GM23338 (cell line): Measurements from ENCODE around the gene STK32C. TPM values are rescaled to one million over a fixed set of nuclear protein-coding genes. Genes with fewer than 3 reads are reported as not detected.
"Not testable (repeated sequence)": the region's sequence is repeated elsewhere in the genome, so short reads cannot be mapped to it uniquely, and the experiment has no call there.

Source experiments
- ATAC-seq: fragments of 200-7000 bp; cut with Tn5 transposase; 3 replicates; pipeline ENCODE4 v1.9.1; 2020
- DNase-seq: peaks from one replicate; pipeline ENCODE4 v3.0.0-alpha.2; 2015; ENCODE audit warnings: low spot score
- H2AFZ ChIP-seq: fragments of 200-600 bp; sonication (generic); 2 replicates; pipeline ENCODE4 v1.8.0; 2016; ENCODE audit warnings: antibody characterized with exemption, mild to moderate bottlenecking, moderate library complexity
- H3F3A ChIP-seq: fragments of 200-600 bp; sonication (generic); replicated peaks from 2 replicates; pipeline ENCODE4 v1.8.0; 2017; ENCODE audit warnings: antibody characterized with exemption, mixed run types, low read depth
- H3K27ac ChIP-seq: fragments of 200-600 bp; sonication (generic); 2 replicates; pipeline ENCODE4 v1.6.1; 2016; ENCODE audit warnings: low read depth
- H3K27me3 ChIP-seq: fragments of 200-600 bp; sonication (generic); 2 replicates; pipeline ENCODE4 v1.8.0; 2016; ENCODE audit warnings: mild to moderate bottlenecking, mixed run types, moderate library complexity; ENCODE audit not compliant: insufficient read depth
- H3K36me3 ChIP-seq: fragments of 200-600 bp; sonication (generic); 2 replicates; pipeline ENCODE4 v1.8.0; 2016; ENCODE audit warnings: mild to moderate bottlenecking; ENCODE audit not compliant: insufficient read depth
- H3K4me1 ChIP-seq: fragments of 200-600 bp; sonication (generic); 2 replicates; pipeline ENCODE4 v1.8.0; 2016; ENCODE audit warnings: mild to moderate bottlenecking, moderate library complexity; ENCODE audit not compliant: insufficient read depth
- H3K4me2 ChIP-seq: fragments of 200-600 bp; sonication (generic); 2 replicates; pipeline ENCODE4 v1.7.1; 2017; ENCODE audit warnings: mixed run types
- H3K4me3 ChIP-seq: fragments of 200-600 bp; sonication (generic); 2 replicates; pipeline ENCODE4 v1.6.1; 2016; ENCODE audit warnings: mixed run types
- H3K79me2 ChIP-seq: fragments of 200-600 bp; sonication (generic); replicated peaks from 2 replicates; pipeline ENCODE4 v1.8.0; 2017; ENCODE audit warnings: mild to moderate bottlenecking; ENCODE audit not compliant: insufficient read depth
- H3K9me2 ChIP-seq: fragments of 200-600 bp; sonication (generic); 2 replicates; pipeline ENCODE4 v1.8.0; 2017; ENCODE audit not compliant: insufficient read depth
- H4K20me1 ChIP-seq: fragments of 200-600 bp; sonication (generic); replicated peaks from 2 replicates; pipeline ENCODE4 v1.8.0; 2017; ENCODE audit warnings: mild to moderate bottlenecking; ENCODE audit not compliant: insufficient read depth
- H3K27ac Mint-ChIP-seq: 2 replicates; pipeline ENCODE4 v1.8.0; 2020; ENCODE audit warnings: inconsistent platforms, mild to moderate bottlenecking, moderate library complexity, mixed read lengths
- H3K27me3 Mint-ChIP-seq: 3 replicates; pipeline ENCODE4 v1.8.0; 2022; ENCODE audit warnings: low read depth, mild to moderate bottlenecking, moderate library complexity, mixed read lengths, inconsistent platforms; ENCODE audit not compliant: insufficient read depth, poor library complexity
- H3K36me3 Mint-ChIP-seq: 3 replicates; pipeline ENCODE4 v1.8.0; 2021; ENCODE audit warnings: low read depth, mild to moderate bottlenecking, inconsistent platforms, moderate library complexity, mixed read lengths
- H3K4me1 Mint-ChIP-seq: 3 replicates; pipeline ENCODE4 v1.8.0; 2020; ENCODE audit warnings: mild to moderate bottlenecking, inconsistent platforms, mixed read lengths
- H3K4me3 Mint-ChIP-seq: 3 replicates; pipeline ENCODE4 v1.8.0; 2021; ENCODE audit warnings: moderate library complexity, mild to moderate bottlenecking, inconsistent platforms, mixed read lengths
- H3K9me3 Mint-ChIP-seq: 3 replicates; pipeline ENCODE4 v1.8.0; 2020; ENCODE audit warnings: moderate library complexity, mild to moderate bottlenecking, inconsistent platforms, mixed read lengths
- CREB1 ChIP-seq: fragments of 250-450 bp; sonication (Bioruptor Pico); IDR thresholded peaks from 2 replicates; pipeline ENCODE4 v1.5.0; 2020; ENCODE audit warnings: low read depth, mild to moderate bottlenecking, moderate library complexity
- CTCF ChIP-seq, 2 experiments: fragments of 200-600 bp in 1 of 2; sonication (generic) in 1 of 2; conservative IDR thresholded peaks; 2 replicates each; pipeline versions ENCODE4 v1.5.1 to v1.6.1; 2016 to 2017; ENCODE audit warnings: antibody characterized with exemption in 2 of 2, low read depth in 2 of 2, mild to moderate bottlenecking in 2 of 2, moderate library complexity in 1 of 2
- EZH2 ChIP-seq: fragments of 200-600 bp; sonication (generic); IDR thresholded peaks from one replicate; pipeline ENCODE4 v1.8.0; 2017; ENCODE audit warnings: antibody characterized with exemption, mild to moderate bottlenecking, low read depth; ENCODE audit not compliant: unreplicated experiment
- EZH2phosphoT487 ChIP-seq: fragments of 200-600 bp; sonication (generic); IDR thresholded peaks from one replicate; pipeline ENCODE4 v1.8.1; 2018; ENCODE audit warnings: antibody characterized with exemption; ENCODE audit not compliant: unreplicated experiment
- NANOG ChIP-seq: IDR thresholded peaks from 2 replicates; pipeline ENCODE4 v1.6.1; 2016; ENCODE audit warnings: antibody characterized with exemption, borderline replicate concordance
- POLR2AphosphoS5 ChIP-seq: IDR thresholded peaks from 2 replicates; pipeline ENCODE4 v1.6.1; 2016; ENCODE audit warnings: antibody characterized with exemption, low read depth
- ZNF462 ChIP-seq: fragments of 250-450 bp; sonication (Bioruptor Pico); IDR thresholded peaks from 2 replicates; pipeline ENCODE4 v1.5.0; 2020; ENCODE audit warnings: mild to moderate bottlenecking, moderate library complexity
- polyA plus RNA-seq: library from polyadenylated mRNA; unstranded; fragments of >200 nt; fragmentation: Nextera tagmentation; extraction: Ambion mirVana; gene quantifications from 2 replicates; pipeline ENCODE4 v1.2.1, GENCODE V29; 2016
- total RNA-seq: library from RNA; depleted of rRNA; stranded (reverse); fragments of >200 nt; shearing (Covaris generic); gene quantifications from 2 replicates; pipeline ENCODE4 v1.2.3, GENCODE V29; 2014

The STK32C gene
- total and polyA plus RNA-seq, 2 experiments from 2014 or later: 10.2 to 20.5 TPM

GRCh38 chr10:132219486-132219885 is 88.3 kb downstream of the STK32C start:
- no peak overlapping the region for H3K27ac ChIP-seq
- H3K27me3 Mint-ChIP-seq: no peaks in the 10 kb centered on the region
- H3K4me1 Mint-ChIP-seq: no peaks in the 10 kb centered on the region
- no peaks in the 10 kb centered on the region for H3K4me1 ChIP-seq
- no peak overlapping the region for H3K4me2 ChIP-seq
- no peaks in the 10 kb centered on the region for H3K36me3 ChIP-seq
- no peaks in the 10 kb centered on the region for H3K79me2 ChIP-seq
- H3K36me3 Mint-ChIP-seq: peaks cover 45% of the 10 kb centered on the region
- no peak overlapping the region for H3K4me3 Mint-ChIP-seq
- TF ChIP-seq CTCF (conservative IDR thresholded peaks at IDR 0.05; ENCODE audit: low read depth in 2 of 2): peak; percentile 23 to 44; a peak in 1 of 4 replicates
- TF ChIP-seq EZH2: no peak
- no peak overlapping the region for H3K27ac Mint-ChIP-seq
- DNase-seq (no peak), ATAC-seq (no peak)
- H3K9me3 Mint-ChIP-seq: peaks cover 47% of the 10 kb centered on the region
- no peaks in the 10 kb centered on the region for H3K27me3 ChIP-seq
- no peak overlapping the region for H2AFZ ChIP-seq
- no peaks in the 10 kb centered on the region for H3K9me2 ChIP-seq
- no peaks in the 10 kb centered on the region for H4K20me1 ChIP-seq
- no peak overlapping the region for H3K4me3 ChIP-seq
- no peaks in the 10 kb centered on the region for H3F3A ChIP-seq

- Mint-ChIP-seq H3K36me3 (peaks cover 49% of the 10 kb centered on the region), H3K9me3 (peaks cover 56% of the 10 kb centered on the region)
- H3K9me2 ChIP-seq, H3K27me3 ChIP-seq, H3K36me3 ChIP-seq, H3K79me2 ChIP-seq, H3K27me3 Mint-ChIP-seq, H3K4me3 Mint-ChIP-seq, H3K27ac ChIP-seq, H3K4me2 ChIP-seq, ATAC-seq, H3K4me3 ChIP-seq, H3K4me1 Mint-ChIP-seq, H3F3A ChIP-seq, DNase-seq, H3K4me1 ChIP-seq, H4K20me1 ChIP-seq, H3K27ac Mint-ChIP-seq, H2AFZ ChIP-seq: not testable (repeated sequence)
These were observed 91.3 kb downstream of the STK32C start for GRCh38 chr10:132216441-132216840.

- Histone ChIP-seq H3K4me1 (no peaks in the 10 kb centered on the region), H3K79me2 (no peaks in the 10 kb centered on the region), H3F3A (no peaks in the 10 kb centered on the region), H3K4me2 (no peak overlapping the region), H4K20me1 (no peaks in the 10 kb centered on the region), H3K36me3 (no peaks in the 10 kb centered on the region), H3K9me2 (no peaks in the 10 kb centered on the region), H3K27me3 (no peaks in the 10 kb centered on the region), H3K4me3 (no peak overlapping the region), H3K27ac (no peak overlapping the region), H2AFZ (no peak overlapping the region)
- no peak for DNase-seq
- peaks cover 2% of the 10 kb centered on the region for H3K27me3 Mint-ChIP-seq
- H3K4me3 Mint-ChIP-seq: no peak overlapping the region
- peaks cover 51% of the 10 kb centered on the region for H3K9me3 Mint-ChIP-seq
- H3K4me1 Mint-ChIP-seq: no peaks in the 10 kb centered on the region
- ATAC-seq: no peak
- H3K27ac Mint-ChIP-seq: no peak overlapping the region
- H3K36me3 Mint-ChIP-seq: peaks cover 38% of the 10 kb centered on the region
- no peak for TF ChIP-seq CREB1 (CRISPR knock-in tag)
- TF ChIP-seq EZH2: no peak
- no peak for TF ChIP-seq ZNF462 (CRISPR knock-in tag)
- TF ChIP-seq POLR2AphosphoS5: no peak
- no peak for TF ChIP-seq EZH2phosphoT487
- no peak for TF ChIP-seq NANOG
These were observed 93.8 kb downstream of the STK32C start for GRCh38 chr10:132213917-132214316.
